Non-pigmented ciliary epithelial cell (primary cell): ENCODE data around the gene LRRC75A.
"Not testable (repeated sequence)": the region's sequence is repeated elsewhere in the genome, so short reads cannot be mapped to it uniquely, and the experiment has no call there.

Experiments
- DNase-seq: peaks from one replicate; pipeline ENCODE4 v3.0.0-alpha.2; 2010; ENCODE audit warnings: low read depth

The LRRC75A gene, protein sequence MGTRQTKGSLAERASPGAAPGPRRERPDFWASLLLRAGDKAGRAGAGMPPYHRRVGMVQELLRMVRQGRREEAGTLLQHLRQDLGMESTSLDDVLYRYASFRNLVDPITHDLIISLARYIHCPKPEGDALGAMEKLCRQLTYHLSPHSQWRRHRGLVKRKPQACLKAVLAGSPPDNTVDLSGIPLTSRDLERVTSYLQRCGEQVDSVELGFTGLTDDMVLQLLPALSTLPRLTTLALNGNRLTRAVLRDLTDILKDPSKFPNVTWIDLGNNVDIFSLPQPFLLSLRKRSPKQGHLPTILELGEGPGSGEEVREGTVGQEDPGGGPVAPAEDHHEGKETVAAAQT

DNA sequence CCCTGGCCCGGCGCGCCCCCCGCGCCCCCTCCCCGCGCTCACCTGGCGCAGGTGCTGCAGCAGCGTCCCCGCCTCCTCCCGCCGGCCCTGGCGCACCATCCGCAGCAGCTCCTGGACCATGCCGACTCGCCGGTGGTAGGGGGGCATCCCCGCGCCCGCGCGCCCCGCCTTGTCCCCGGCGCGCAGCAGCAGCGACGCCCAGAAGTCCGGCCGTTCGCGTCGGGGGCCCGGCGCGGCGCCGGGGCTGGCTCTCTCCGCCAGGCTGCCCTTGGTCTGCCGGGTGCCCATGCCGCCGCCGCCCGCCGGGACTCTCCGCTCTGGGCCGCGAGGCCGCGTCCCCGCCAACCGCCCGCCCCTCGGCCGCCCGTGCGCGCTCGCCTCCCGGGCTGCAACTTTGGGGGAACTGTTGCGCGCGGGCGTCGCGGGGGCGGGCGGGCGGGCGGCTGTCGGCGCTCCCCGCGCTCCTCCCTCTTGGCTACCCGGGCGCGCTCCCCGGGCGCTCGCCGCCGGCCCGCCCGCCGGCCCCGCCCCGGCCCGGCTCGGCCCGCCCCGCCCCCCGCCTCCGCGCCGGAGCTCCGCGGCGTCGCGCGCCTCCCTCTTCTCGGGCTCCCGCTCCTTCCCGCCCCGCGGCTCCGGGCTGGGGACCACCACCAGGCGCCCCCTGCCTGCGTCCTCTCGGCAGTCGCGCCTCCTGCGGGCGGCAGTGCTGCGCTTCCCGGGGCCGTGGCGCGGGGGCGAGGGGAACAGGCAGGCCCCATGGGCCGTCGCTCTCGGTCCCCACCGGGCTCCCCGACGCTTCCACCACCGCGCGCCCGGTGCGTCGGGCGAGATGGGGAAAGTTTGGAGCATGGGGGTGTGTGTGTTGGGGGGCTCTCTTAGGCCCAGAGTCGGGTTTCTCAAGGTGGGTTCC, at the start of gene LRRC75A:
Gene LRRC75A (minus strand): TSS at position 491 of the 910 bp plus-strand sequence. CDS start 203 bp downstream, at position 288.
- no peak for DNase-seq

DNA sequence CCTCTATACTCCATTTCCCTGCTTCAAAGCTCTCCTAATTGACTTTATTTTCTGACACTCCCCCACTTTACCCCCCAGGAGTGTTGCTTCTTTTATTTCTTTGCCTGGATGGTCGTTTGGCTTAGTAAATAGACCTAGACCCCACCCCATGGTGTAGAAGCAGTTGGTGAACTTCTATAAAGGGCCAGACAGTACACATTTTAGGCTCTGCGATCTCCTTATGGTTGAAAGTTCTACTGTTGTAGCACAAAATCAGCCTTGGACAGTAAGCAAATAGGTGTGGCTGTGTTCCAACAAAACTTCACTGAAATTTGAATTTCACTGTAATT, 45.1 kb upstream of the LRRC75A start:
- no peak for DNase-seq

DNA sequence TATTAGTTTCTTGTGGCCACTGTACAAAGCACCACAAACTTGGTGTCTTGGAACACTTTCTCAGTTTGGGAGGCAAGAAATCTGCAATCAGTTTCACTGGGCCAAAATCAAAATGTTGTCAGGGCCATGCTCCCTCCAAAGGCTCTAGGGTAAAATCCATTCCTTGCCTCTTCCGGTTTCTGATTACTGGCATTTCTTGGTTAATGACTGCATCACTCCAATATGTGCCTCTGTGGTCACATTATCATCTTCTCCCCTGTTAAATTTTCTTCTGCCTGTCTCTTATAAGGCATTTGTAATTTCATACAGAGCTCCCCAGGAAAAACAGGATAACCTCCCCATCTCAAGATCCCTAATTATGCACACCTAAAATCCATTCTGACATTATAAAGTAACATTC, 42.2 kb upstream of the LRRC75A start:
- DNase-seq, result no peak

DNA sequence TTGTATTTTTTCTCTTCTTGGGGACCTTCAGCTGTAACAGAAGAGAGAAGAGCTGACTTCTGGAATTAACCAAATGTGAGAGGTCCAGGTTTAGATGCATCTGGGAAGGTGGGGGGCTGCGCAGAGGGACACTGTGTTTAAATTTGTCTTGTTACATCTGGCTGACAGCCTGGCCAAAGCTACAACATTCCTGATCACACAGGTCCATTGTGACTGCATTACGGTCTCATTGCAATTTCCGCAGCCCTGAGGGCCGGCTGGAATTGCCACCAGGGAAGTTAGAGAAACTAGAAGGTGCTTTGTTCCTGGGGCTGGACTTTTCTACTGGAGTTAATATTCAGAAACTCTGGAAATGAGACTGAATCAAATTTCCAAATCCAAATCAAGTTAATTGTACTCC, 37.9 kb upstream of the LRRC75A start:
- DNase-seq, result no peak

DNA sequence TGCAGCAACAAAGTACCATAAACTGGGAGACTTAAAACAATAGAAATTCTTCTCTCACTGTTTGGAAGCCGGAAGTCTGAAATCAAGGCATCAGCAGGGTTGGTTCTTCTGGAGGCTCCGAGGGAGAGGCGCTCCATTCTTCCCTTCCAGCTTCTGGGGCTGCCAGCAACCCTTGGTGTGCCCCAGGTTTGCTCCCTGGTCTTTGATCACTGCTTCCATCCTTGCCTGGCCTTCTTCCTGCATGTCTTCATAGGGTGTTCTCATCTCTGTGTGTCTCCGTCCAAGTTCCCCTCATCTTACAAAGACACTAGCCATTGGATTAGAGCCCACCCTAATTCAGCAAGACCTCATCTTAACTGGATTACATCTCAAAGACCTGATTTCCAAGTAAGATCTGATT, 35.3 kb upstream of the LRRC75A start:
- DNase-seq, result no peak

DNA sequence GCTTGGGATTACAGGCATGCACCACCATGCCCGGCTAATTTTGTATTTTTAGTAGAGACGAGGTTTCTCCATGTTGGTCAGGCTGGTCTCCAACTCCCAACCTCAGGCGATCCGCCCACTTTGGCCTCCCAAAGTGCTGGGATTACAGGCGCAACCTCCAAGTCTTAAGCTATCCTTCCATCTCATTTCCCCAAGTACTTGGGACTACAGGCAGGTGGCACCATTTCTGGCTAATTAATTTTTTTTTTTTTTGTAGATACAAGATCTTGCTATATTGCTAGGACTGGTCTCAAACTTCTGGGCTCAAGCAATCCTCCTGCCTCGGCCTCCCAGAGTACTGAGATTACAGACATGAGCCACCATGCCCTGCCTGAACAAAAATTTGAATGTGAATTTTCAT, 33.6 kb upstream of the LRRC75A start:
- DNase-seq, result not testable (repeated sequence)

DNA sequence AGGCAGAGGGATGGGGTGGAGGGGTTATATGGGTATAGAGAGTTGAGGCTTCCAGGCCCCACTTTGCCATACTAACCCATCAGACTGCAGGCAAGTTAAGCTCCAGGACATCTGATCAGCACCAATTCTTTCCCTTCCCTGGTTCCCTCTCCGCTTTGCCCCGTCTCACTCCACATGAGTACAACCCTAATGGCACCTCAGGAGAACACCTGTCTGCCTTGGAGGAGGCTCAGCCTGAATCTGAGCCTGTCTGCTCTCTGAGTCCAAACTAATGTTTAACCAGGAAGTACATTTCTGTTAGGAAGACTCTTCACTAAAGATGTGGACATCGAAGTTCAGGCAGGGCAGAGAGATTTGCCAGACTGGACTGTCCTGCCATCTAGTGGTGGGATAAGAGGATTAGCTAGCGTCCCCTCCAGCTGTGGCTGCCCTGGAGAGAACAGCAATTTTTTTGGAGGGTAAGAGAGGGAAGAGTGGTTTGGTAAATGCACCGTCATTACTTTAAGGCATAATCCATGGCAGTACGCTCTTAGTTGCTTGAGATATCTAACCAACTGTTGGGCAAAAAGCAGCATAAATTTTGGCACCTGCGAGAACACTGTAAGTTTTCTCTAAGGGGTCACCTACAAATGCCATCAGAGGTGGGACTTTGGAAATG, 29.2 kb upstream of the LRRC75A start:
- peak; percentile 58 for DNase-seq

DNA sequence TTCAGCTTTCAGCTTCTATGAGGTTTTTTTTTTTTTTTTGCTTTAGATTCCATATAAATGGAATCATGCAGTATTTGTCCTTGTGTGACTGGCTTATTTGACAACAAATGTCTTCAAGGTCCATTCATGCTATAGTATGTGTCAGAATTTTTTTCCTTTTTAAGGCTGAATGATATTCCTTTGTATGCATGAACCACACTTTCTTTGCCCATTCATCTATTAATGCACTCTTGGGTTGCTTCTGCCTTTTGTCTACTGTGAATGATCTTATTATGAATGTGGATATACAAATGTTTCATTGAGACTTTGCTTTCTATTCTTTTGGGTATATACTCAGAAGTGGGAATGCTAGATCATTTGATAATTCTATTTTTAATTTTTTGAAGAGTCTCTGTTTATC, 27.0 kb upstream of the LRRC75A start:
- no peak for DNase-seq

DNA sequence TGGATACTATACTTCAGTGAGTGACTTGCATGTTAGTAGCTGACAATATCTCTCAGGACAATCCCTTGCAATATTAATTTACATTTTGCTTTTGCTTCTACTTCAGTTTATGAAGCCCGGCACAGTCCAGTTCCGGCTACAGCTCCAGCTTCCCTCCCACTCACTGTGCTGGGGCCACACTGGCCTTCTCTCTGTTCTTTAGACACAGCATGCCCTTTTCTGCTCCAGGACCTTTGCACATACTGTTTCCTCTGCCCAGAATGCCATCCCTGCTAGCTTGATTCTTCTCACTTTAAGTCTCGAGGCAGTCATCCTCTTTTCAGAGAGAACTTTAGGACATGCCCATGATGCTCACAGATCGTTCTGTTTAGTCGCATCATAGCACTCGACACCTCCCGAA, 25.5 kb upstream of the LRRC75A start:
- DNase-seq, result no peak

DNA sequence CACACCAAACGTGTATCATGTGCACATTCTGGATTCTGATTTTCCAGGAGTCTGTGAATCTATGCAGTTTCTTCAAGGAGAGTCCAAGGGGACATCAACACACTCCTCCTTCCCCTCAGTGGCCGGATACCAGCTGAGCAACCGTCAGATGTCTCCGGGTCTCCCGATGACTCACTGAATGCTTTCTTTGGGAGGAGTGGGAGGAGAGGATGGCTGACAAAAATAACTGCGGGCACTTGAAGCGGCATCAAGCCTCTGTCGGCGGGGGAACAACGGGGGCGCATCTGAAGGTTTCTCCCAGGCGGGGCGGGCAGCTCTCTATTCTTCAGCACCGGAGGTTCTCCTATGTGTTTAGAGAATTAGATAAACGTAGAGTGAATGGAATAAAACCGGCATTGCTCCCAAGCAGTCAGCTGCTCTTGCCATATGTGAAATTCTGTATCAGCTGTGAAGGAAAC, 24.6 kb upstream of the LRRC75A start:
- DNase-seq, result peak; percentile 43

DNA sequence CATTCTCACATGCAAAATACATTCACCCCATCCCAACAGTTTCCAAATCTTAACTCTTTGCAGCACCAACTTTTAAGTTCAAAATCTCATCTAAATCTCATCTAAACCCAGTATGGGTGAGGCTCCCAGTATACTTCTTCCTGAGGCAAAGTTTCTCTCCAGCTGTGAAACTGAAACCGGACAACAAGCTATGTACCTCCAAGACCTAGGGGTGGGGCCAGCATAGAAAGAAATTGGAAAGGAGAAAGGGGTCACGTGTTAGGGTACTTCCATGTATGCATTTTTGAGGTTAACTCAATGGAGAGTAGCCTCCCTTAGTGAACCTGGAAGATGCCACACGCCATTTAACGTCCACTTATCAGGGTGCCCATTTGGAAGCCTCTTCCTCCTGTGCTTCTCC, 23.9 kb upstream of the LRRC75A start:
- no peak for DNase-seq

DNA sequence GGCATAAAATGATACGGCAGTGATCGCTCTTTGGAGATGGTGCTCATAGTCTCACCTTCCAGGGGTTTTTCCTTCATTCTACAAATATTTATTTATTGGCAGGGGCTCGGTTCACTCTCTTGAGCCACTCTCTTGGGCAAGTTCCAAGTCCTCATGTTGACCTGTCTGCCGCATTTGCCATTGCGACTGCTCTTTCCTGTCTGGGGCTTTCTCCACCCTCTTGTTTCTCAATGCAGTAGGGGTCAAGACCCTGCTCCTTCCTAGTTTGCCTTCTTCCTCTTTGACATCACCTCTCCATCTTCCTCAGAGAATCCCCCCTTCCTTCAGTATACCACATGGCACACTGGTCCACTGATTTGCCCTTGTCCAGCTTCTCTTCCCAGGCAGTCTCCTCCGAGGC, 21.9 kb upstream of the LRRC75A start:
- DNase-seq, result no peak

DNA sequence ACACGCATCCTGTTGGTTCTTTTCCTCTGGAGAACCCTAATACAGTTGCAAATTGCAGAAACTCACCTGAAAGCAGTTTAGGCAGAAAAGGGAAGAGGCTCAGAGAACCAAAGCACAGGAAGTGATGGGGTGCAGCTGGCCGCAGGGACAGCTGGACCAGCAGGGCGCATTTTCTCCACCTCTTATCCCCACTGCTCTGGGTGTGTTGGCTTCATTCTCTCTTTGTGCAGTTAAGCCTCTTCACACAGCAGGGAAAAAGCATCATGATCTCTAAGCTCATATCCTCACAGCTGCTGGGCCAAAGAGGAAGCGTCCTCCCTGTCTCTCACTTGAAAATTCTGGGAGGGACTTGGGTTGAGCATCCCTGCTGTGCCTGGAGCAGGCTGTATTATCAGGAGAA, 20.0 kb upstream of the LRRC75A start:
- DNase-seq, result no peak

DNA sequence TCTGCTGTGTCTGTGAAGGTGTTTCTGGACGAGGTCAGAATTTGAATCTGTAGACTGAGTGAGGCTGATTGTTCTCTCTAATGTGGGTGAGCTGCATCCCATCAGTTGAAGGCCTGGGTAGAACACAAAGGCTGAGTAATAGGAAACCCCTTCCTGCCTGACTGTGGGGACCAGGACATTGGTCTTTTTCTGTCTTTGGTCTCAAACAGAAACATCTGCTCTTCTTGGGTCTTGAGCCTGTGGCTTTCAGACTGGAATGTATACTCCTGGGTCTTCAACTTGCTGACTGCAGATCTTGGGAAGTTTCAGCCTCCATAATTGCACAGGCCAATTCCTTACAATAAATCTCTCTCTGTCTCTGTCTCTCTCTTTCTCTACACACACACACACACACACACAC, 19.6 kb upstream of the LRRC75A start:
- DNase-seq, result no peak

DNA sequence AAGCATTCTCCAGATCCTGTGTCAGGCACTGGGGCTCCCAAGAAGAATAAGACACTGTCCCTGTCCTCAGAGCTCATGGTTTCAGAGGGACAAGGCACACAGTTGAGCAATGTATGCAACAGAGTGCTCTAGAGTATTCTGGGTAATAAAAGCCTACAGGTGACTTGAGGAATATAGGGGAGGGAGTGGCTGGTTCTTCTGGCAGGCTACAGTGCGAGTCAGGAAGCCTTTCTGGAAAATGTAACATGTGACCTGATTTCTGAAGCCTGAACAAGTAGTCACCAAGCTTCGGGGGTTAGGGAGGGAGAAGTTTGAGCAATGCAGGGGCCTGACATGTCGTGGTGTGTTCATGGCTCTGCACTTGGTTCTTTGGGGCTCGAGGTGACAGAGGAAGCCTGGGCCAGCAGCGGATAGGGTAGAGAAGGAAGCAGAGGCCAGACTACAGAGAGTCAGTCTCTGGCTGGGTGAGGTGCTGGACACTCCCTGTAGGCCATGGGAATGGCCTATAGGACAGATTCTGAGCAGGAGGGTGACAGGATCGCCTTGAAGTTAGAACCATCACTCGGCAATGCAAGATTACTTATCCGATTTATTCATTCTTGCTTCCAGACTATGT, 16.0 kb upstream of the LRRC75A start:
- DNase-seq, result no peak

DNA sequence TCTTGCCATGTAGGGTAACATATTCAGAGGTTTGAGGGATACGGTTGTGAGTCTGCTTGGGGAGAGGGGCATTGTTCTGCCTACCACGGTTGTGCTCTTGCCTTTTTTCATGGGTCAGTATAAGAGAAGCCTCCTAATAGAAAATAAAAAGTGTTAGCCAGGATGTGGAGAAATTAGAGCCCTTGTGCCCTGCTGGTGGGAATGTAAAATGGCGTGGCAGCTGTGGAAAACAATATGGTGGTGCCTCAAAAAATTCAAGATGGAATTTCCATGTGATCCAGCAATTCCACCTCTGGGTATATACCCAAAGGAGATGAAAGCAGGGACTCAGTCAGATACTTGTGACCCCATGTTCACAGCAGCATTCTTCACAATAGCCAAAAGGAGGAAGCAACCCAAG, 14.2 kb upstream of the LRRC75A start:
- no peak for DNase-seq

DNA sequence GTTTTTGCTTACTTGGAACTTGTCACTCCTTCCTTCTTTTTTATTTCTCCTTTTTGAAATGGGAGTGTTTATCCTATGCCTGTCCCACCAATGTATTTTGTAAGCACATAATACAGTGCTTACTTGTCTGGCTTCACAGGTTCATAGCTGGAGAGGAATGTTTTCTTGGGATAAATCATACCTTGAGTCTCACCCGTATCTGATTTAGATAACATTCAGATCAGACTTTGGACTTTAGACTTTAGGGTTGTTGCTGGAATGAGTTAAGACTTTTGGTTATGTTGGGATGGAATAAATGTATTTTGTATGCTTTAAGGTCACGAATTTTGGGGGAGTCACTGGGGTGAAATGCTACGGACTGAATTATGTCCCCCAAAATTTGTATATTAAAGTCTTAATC, 13.0 kb upstream of the LRRC75A start:
- no peak for DNase-seq

DNA sequence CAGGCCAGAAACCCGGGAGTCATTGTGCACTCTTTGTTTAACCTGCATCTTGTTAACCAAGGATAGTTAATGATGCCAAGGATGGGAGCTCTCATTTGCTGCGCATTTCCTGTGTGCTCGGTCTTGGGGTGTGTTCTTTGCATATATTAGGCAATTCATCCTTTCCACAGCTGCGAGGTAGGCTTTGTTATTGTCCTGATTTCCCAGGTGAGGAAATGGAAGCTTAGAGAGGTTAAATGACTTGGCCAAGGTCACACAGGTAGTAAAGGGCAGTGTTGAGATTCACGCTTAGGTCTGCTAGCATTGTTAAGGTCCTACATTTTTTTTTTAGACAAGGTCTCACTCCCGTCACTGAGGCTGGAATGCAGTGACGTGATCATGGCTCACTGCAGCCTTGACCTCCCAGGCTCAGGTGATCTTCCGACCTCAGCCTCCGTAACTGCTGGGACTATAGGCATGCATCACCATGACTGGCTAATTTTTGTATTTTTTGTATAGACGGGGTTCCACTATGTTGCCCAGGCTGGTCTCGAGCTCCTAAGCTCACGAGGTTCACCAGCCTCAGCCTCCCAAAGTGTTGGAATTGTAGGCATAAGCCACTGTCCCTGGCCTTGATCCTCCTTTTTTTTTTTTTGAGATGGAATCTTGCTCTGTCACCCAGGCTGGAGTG, 5.0 kb upstream of the LRRC75A start:
- no peak for DNase-seq

DNA sequence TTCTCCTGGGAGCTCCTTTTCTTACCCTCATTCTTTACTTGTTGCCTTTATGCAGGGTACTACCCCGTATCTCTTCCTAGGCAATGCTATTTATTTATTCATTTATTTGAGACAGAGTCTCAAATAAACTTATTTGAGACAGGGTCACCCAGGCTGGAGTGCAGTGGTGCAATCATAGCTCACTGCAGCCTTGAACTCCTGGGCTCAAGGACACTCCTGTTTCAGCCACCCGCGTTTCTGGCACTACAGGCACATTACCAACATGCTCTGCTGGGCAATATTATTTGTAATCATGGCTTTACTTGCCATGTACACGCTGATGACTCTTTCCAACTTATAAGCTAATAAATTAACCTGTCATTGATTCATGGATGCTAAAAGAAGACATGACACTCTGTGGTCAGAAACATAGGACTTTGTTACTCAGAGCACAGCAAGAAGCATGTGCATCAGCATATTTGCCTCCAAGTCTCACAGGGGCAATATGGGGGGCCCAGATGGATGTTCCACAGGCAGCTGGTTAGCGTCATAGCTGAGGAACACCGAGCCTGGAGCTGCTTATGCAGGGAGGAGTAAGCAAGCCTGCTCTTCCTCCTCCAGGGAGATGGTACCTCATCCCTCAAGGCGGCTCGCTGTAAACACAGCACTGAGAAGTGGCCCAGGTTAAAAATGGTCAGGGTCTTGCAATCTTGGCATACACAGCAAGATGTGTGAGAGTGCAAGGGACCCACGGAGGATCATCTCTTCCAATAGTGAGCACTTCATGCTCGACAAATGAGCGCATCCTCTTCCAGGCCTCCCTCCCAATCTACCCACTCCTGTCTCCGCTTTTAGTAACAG, 4.2 kb upstream of the LRRC75A start:
- DNase-seq, result no peak

DNA sequence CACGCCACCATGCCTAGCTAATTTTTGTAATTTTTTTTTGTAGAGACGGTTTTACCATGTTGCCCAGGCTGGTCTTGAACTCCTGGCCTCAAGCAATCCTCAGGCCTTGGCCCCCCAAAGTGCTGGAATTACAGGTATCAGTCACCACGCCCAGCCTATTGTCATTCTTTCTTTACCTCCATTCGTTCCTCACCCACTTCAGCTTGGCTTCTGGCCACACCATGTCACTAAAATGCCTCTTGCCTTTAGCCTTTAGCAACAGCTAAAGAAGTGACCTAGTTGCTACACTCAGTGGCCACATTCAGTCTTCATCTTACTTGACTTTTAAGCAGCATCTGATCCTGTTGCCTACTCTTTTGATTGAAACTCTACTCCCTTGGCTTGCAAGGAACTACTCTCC, 3.6 kb upstream of the LRRC75A start:
- no peak for DNase-seq

DNA sequence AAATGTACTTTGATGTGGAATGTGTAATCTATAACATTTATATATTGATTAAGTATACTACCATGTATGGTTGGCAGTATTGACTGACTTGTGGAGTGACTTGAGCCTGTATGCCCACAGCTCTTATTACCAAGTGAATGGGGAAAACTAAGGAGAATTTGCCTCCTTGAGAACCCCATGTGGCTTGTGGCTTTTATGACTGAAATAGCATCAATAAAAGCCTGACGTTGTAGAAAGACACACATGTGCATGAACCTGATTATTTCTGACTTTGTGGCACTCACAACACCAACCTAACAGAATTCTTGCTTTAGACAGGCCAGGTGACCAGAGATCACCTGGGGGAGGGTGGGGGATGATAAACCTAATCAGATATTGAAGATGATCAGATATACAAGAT, 2.1 kb upstream of the LRRC75A start:
- DNase-seq, result no peak
